GM12892 (cell line): ENCODE results near the gene PIMREG.

ENCODE experiments used
- POLR2A ChIP-seq: IDR thresholded peaks from 2 replicates; pipeline ENCODE4 v1.6.1; 2011; ENCODE audit warnings: low read depth, low read length, control low read depth
- POLR2AphosphoS5 ChIP-seq: IDR thresholded peaks from 2 replicates; pipeline ENCODE4 v1.6.1; 2011; ENCODE audit warnings: low read depth, low read length, control low read depth
- TAF1 ChIP-seq: IDR thresholded peaks from 2 replicates; pipeline ENCODE4 v1.6.1; 2011; ENCODE audit warnings: low read depth, mild to moderate bottlenecking, control low read depth, low read length, borderline replicate concordance

GRCh38 chr17:6421700-6422604 is 22.3 kb upstream of the PIMREG start:
- TF ChIP-seq POLR2A (no peak), POLR2AphosphoS5 (no peak), TAF1 (no peak)
